Midbrain (tissue), 1 donor: ENCODE data around the gene EPSTI1.

Source experiments
- DNase-seq: peaks from one replicate; lab custom pipeline; 2025; lab: John Stamatoyannopoulos, UW

The EPSTI1 gene

GRCh38 chr13:42849200-42849599, 142.8 kb downstream of the EPSTI1 start:
- no peak for DNase-seq

DNA sequence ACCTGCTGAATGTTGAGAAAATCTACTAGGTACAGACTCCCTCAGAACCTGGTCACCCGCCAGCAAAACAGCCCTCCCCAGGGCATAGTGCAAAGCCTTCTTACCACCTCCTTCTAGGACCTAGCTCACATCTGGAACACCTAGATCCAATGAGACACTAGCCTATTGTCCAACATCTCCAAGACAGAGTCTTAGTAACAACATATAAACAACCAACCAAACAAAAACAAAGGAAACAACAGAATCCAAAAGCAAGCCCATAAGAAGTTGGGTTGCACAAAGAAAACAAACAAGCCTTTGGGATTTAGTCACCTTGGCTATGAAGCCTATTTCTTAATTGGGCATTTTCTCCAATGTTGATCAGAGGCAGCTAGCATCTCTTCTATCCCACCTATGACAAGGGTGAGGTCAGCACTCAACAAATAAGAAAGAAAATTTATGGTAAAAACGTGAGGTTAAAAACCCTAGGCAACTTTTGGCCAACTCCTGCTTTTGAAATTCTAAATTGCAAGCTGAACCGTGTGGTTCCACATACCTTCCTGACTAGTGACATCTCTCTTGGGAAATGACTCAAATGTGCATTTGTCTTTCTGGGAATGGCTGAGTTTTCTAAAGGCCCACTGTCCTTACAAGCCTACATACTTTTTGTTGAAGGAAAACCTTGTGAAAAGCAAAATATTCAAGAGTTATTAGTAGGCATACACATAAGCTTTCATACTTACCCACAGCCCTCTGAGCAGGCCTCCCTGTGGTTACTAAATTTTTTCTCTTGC, 144.0 kb downstream of the EPSTI1 start:
- DNase-seq, result no peak

- peak; percentile 3 for DNase-seq
Observed at GRCh38 chr13:42836930-42837690, 154.9 kb downstream of the EPSTI1 start.
